ENCODE measurements around the gene MCM10.
"Not testable (repeated sequence)": the region's sequence is repeated elsewhere in the genome, so short reads cannot be mapped to it uniquely, and the experiment has no call there.

MCM10 gene

DNA sequence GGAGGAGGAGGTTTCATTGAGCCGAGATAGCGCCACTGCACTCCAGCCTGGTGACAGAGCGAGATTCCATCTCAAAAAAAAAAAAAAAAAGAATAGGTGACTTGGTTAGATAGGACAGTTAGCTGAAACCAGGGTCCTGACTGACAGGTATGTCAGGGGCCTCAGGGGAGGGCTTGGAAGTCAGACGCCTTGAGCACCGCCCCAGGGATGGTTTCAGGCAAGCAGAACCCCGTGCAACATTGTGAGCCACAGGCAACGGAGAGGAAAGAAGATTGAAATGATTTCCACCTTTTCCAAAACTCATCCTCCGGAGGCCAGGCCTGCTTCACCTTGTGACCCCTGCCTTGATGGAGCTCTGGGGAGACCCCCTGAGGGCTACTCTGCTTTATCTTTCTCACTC lies 64.2 kb downstream of the MCM10 start:
- TF ChIP-seq CTCF (IDR thresholded peaks at IDR 0.05; ENCODE audit: insufficient read depth, low read length, missing control alignments): no peak
- ChIA-PET POLR2A (no interaction called here), CTCF (interaction anchor here (0.6 to 0.9 kb wide), 2 partner anchors 19 to 304 kb away, joined by 3 to 6 read pairs; no protein-coding TSS in a partner anchor)
- DNase-seq (ENCODE audit: low read depth, low spot score): no peak
- no peak overlapping the region for H3K4me3 ChIP-seq (ENCODE audit: low read depth, low read length)

DNA sequence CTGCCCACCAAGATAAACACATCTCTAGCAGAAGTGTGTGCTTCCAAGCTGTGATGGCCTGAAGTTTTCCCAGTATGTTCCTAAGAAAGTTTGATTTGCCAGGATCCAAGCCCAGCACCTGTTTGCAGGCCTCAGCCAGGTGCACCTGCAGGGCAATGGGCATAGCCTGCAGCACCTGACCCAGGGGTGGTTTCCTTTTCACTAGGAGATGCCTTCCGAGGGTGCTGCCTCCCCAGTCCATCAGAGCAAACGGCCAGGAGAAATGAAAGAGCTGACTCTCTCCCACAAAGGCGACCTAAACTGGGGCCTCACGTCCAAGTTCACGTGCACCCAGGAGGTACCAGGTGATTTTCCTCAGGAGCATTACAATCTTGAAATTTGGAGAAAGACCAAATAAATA lies 65.7 kb downstream of the MCM10 start:
- no peak for DNase-seq (ENCODE audit: low read depth, low spot score)
- ChIA-PET POLR2A (no interaction called here), CTCF (interaction anchor here (1.2 kb wide), 1 partner anchor 65 kb away, joined by 3 read pairs; the partner anchor contains the start of gene MCM10)
- TF ChIP-seq CTCF (IDR thresholded peaks at IDR 0.05; ENCODE audit: insufficient read depth, low read length, missing control alignments): no peak
- no peak overlapping the region for H3K4me3 ChIP-seq (ENCODE audit: low read depth, low read length)

GRCh38 chr10:13231190-13231589 lies 69.8 kb downstream of the MCM10 start:
- TF ChIP-seq CTCF (IDR thresholded peaks at IDR 0.05; ENCODE audit: insufficient read depth, low read length, missing control alignments): no peak
- CTCF ChIA-PET: no interaction called here
- H3K4me3 ChIP-seq (ENCODE audit: low read depth, low read length): no peak overlapping the region
- no peak for DNase-seq (ENCODE audit: low read depth, low spot score)
- POLR2A ChIA-PET: no interaction called here

- ChIA-PET POLR2A (no interaction called here), CTCF (interaction anchor here (0.9 kb wide), 1 partner anchor 26 kb away, joined by 3 read pairs; no protein-coding TSS in a partner anchor)
- TF ChIP-seq CTCF (IDR thresholded peaks at IDR 0.05; ENCODE audit: insufficient read depth, low read length, missing control alignments): no peak
- no peak overlapping the region for H3K4me3 ChIP-seq (ENCODE audit: low read depth, low read length)
- DNase-seq (ENCODE audit: low read depth, low spot score): no peak
Observed at GRCh38 chr10:13231808-13232207, 70.5 kb downstream of the MCM10 start.

DNA sequence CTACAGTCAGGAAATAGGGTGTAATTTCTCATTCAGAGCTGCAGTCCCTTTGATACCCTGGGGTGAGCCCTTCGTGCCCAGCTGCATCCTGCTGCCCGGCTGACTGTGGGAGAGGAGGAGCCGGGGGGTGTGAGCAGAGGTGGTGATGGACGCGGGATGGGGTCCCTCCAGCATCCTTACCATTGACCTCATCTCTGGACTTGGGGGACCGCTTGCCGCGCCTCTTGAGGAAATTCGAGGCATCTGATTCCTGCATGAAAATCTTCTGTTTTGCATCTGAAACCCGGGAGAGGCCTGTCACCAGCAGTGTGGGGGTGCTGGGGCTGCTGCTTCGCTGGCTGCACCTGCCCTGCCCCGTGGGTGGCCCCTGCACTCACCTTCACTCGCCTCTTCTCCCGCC lies 72.0 kb downstream of the MCM10 start:
- H3K4me3 ChIP-seq (ENCODE audit: low read depth, low read length): no peak overlapping the region
- no peak for TF ChIP-seq CTCF (IDR thresholded peaks at IDR 0.05; ENCODE audit: insufficient read depth, low read length, missing control alignments)
- ChIA-PET CTCF (no interaction called here), POLR2A (no interaction called here)
- DNase-seq (ENCODE audit: low read depth, low spot score): no peak

GRCh38 chr10:13234172-13234571 lies 72.8 kb downstream of the MCM10 start, which contains the start of gene UCMA:
Gene UCMA (minus strand): TSS chr10:13234374. CDS start chr10:13234258, 116 bp downstream.
- no peak for DNase-seq (ENCODE audit: low read depth, low spot score)
- CTCF ChIA-PET: no interaction called here
- no peak within 1 kb of the TSS for H3K4me3 ChIP-seq (ENCODE audit: low read depth, low read length)
- POLR2A ChIA-PET: no interaction called here
- TF ChIP-seq CTCF (IDR thresholded peaks at IDR 0.05; ENCODE audit: insufficient read depth, low read length, missing control alignments): no peak

- POLR2A ChIA-PET; H3K4me3 ChIP-seq (ENCODE audit: low read depth, low read length); DNase-seq (ENCODE audit: low read depth, low spot score); CTCF ChIA-PET: not testable (repeated sequence)
Observed at GRCh38 chr10:13234736-13235135, 73.4 kb downstream of the MCM10 start.

All from AG04449 (cell line).